ENCODE measurements around the gene FGD1.

DNA sequence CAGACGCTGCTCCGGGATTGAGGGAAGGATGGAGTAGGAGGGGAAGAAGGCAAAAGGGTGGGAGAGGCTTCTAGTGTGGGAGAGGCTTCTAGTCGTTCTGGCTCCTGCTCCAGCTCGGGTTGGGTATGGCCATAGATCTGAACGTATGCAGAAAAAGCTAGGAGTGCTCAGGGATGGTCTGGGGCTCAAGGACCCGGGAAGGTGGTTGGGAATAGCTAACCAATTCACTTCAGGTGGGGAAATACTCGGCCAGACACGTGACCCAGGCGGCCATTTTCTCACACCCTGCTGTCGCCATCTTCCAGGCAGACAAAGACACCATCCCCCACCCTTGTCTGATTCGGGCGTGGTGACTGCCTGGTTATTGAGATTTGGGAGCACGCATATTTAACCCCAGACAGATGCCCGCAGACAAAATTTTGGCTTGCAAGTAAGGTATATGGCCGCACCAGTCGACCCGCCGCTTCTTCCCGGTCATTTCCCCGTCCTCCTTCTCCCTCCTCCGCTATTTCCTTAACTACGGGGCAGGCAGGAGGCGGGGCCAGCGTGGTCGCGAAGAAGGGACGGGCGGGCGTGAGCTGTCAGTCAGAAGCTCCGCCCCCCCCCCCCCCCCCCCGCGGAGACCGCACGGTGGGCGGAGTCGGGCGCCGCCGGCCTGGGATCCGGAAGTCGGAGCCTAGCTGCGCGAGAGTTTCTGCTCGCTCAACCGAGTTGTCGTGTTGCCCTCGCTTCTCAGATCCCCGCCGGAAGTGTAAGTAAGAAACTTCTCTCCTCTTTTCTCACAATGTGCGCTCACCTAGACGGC lies 33.7 kb upstream of the FGD1 start, which contains the start of gene GNL3L:
- TF ChIP-seq, protein P1, sequence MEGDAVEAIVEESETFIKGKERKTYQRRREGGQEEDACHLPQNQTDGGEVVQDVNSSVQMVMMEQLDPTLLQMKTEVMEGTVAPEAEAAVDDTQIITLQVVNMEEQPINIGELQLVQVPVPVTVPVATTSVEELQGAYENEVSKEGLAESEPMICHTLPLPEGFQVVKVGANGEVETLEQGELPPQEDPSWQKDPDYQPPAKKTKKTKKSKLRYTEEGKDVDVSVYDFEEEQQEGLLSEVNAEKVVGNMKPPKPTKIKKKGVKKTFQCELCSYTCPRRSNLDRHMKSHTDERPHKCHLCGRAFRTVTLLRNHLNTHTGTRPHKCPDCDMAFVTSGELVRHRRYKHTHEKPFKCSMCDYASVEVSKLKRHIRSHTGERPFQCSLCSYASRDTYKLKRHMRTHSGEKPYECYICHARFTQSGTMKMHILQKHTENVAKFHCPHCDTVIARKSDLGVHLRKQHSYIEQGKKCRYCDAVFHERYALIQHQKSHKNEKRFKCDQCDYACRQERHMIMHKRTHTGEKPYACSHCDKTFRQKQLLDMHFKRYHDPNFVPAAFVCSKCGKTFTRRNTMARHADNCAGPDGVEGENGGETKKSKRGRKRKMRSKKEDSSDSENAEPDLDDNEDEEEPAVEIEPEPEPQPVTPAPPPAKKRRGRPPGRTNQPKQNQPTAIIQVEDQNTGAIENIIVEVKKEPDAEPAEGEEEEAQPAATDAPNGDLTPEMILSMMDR (conservative IDR thresholded peaks at IDR 0.05; ENCODE audit: low read length): no peak
- TF ChIP-seq EZH2phosphoT487 (IDR thresholded peaks at IDR 0.05; ENCODE audit: borderline replicate concordance, low read depth, low read length): no peak
